Fibroblast of lung (primary cell): ENCODE data around the gene TMEM121B. TPM values are rescaled to one million over a fixed set of nuclear protein-coding genes. Genes with fewer than 3 reads are reported as not detected.

Source experiments
- DNase-seq, 2 donors: peaks; one replicate each; pipeline versions ENCODE4 v3.0.0 to v3.0.0-alpha.2; 2010; ENCODE audit warnings: low read depth in 2 of 2
- H2AFZ ChIP-seq: 2 replicates; pipeline ENCODE4 v1.5.1; 2012; ENCODE audit warnings: low read length, control low read depth, inconsistent platforms
- H3K27ac ChIP-seq: 2 replicates; pipeline ENCODE4 v1.5.1; 2011; ENCODE audit warnings: low read length, control low read depth; ENCODE audit not compliant: insufficient read depth
- H3K27me3 ChIP-seq: 2 replicates; pipeline ENCODE4 v1.5.1; 2011; ENCODE audit warnings: mild to moderate bottlenecking, low read length; ENCODE audit not compliant: control insufficient read depth, insufficient read depth
- H3K36me3 ChIP-seq: 2 replicates; pipeline ENCODE4 v1.5.1; 2011; ENCODE audit warnings: low read length; ENCODE audit not compliant: control insufficient read depth, insufficient read depth
- H3K4me1 ChIP-seq: 2 replicates; pipeline ENCODE4 v1.5.1; 2011; ENCODE audit warnings: low read length; ENCODE audit not compliant: control insufficient read depth, insufficient read depth; ENCODE audit errors: extremely low read depth
- H3K4me2 ChIP-seq: 2 replicates; pipeline ENCODE4 v1.5.1; 2011; ENCODE audit warnings: low read length, control low read depth; ENCODE audit not compliant: insufficient read depth; ENCODE audit errors: extremely low read depth
- H3K4me3 ChIP-seq, 4 experiments: fragments of 200-600 bp in 1 of 4; sonication (generic) in 1 of 4; replicated peaks in 1 of 4; 2 replicates each; pipeline ENCODE4 v1.5.1; 2011 to 2016; ENCODE audit warnings: low read length in 4 of 4, low read depth in 3 of 4, mild to moderate bottlenecking in 3 of 4, control low read depth in 2 of 4, inconsistent platforms in 1 of 4, mixed read lengths in 1 of 4; ENCODE audit not compliant: insufficient read depth in 1 of 4; ENCODE audit errors: control extremely low read depth in 1 of 4
- H3K79me2 ChIP-seq: 2 replicates; pipeline ENCODE4 v1.5.1; 2012; ENCODE audit warnings: mild to moderate bottlenecking, low read length, inconsistent platforms; ENCODE audit not compliant: control insufficient read depth, insufficient read depth
- H3K9ac ChIP-seq: 2 replicates; pipeline ENCODE4 v1.5.1; 2011; ENCODE audit warnings: mild to moderate bottlenecking, low read length, control low read depth; ENCODE audit not compliant: insufficient read depth
- H3K9me3 ChIP-seq: 2 replicates; pipeline ENCODE4 v1.5.1; 2012; ENCODE audit warnings: low read depth, low read length; ENCODE audit not compliant: control insufficient read depth, insufficient read depth
- H4K20me1 ChIP-seq: 2 replicates; pipeline ENCODE4 v1.5.1; 2011; ENCODE audit warnings: low read length; ENCODE audit not compliant: control insufficient read depth, insufficient read depth; ENCODE audit errors: extremely low read depth
- CTCF ChIP-seq, 2 donors: IDR thresholded peaks in 1 of 2; conservative IDR thresholded peaks in 1 of 2; 1 replicate in 1 of 2; 2 replicates in 1 of 2; pipeline ENCODE4 v1.5.1; 2011 to 2012; ENCODE audit warnings: low read length in 2 of 2, control low read depth in 1 of 2, inconsistent platforms in 1 of 2, low read depth in 1 of 2, mild to moderate bottlenecking in 1 of 2
- EZH2 ChIP-seq: IDR thresholded peaks from 2 replicates; pipeline ENCODE4 v1.5.1; 2012; ENCODE audit warnings: low read length, control low read depth, mild to moderate bottlenecking; ENCODE audit errors: missing control alignments
- polyA plus RNA-seq, 2 donors: library from polyadenylated mRNA; depleted of rRNA in 1 of 2; stranded (reverse) in 1 of 2; unstranded in 1 of 2; fragments of >200 nt; gene quantifications; 2 replicates each; pipeline ENCODE4 v1.2.1, GENCODE V29; 2011 to 2012; ENCODE audit warnings: missing spikeins in 1 of 2
- total RNA-seq: library from RNA; depleted of rRNA; stranded (reverse); fragments of >200 nt; gene quantifications from 2 replicates; pipeline ENCODE4 v1.2.1, GENCODE V29; 2014

TMEM121B gene
- total and polyA plus RNA-seq, 2 donors (not counting 1 experiment from before 2014, with no cell fraction given) = under 0.01 to 0.05 TPM

GRCh38 chr22:17090550-17090949 lies 30.6 kb downstream of the TMEM121B start:
- peaks cover 2% of the 10 kb centered on the region for H4K20me1 ChIP-seq
- no peak overlapping the region for H3K4me2 ChIP-seq
- no peak overlapping the region for H3K9ac ChIP-seq
- no peak overlapping the region for H3K27ac ChIP-seq
- H3K79me2 ChIP-seq = peaks cover 18% of the 10 kb centered on the region
- H3K36me3 ChIP-seq = no peaks in the 10 kb centered on the region
- no peak overlapping the region for H3K4me3 ChIP-seq
- TF ChIP-seq EZH2 (no peak), CTCF (conservative IDR thresholded peaks at IDR 0.05 in 1 of 2, IDR thresholded peaks at IDR 0.05 in 1 of 2; ENCODE audit: low read depth in 1 of 2, low read length in 2 of 2) (no peak)
- no peaks in the 10 kb centered on the region for H3K27me3 ChIP-seq
- no peak for DNase-seq
- H3K9me3 ChIP-seq = no peaks in the 10 kb centered on the region
- no peak overlapping the region for H2AFZ ChIP-seq
- peaks cover 3% of the 10 kb centered on the region for H3K4me1 ChIP-seq

GRCh38 chr22:17087498-17088131 lies 33.5 kb downstream of the TMEM121B start:
- Histone ChIP-seq H3K79me2 (peaks cover 18% of the 10 kb centered on the region), H3K4me3 (peak overlapping the region in 1 of 4 experiments; percentile 14), H3K4me2 (no peak overlapping the region), H3K4me1 (peaks cover 3% of the 10 kb centered on the region), H3K9ac (no peak overlapping the region), H2AFZ (no peak overlapping the region), H3K27me3 (no peaks in the 10 kb centered on the region), H3K36me3 (no peaks in the 10 kb centered on the region), H3K9me3 (no peaks in the 10 kb centered on the region), H3K27ac (no peak overlapping the region), H4K20me1 (no peaks in the 10 kb centered on the region)
- DNase-seq = peak; percentile 77 to 81
- no peak for TF ChIP-seq EZH2
- no peak for TF ChIP-seq CTCF (conservative IDR thresholded peaks at IDR 0.05 in 1 of 2, IDR thresholded peaks at IDR 0.05 in 1 of 2; ENCODE audit: low read depth in 1 of 2, low read length in 2 of 2)

- H3K4me2 ChIP-seq = no peak overlapping the region
- peaks cover 15% of the 10 kb centered on the region for H3K79me2 ChIP-seq
- H3K9me3 ChIP-seq = no peaks in the 10 kb centered on the region
- peaks cover 3% of the 10 kb centered on the region for H3K4me1 ChIP-seq
- no peak overlapping the region for H3K9ac ChIP-seq
- peak overlapping the region in 1 of 4 experiments; percentile 14 for H3K4me3 ChIP-seq
- H3K36me3 ChIP-seq = no peaks in the 10 kb centered on the region
- H4K20me1 ChIP-seq = no peaks in the 10 kb centered on the region
- no peak for DNase-seq
- no peak for TF ChIP-seq CTCF (conservative IDR thresholded peaks at IDR 0.05 in 1 of 2, IDR thresholded peaks at IDR 0.05 in 1 of 2; ENCODE audit: low read depth in 1 of 2, low read length in 2 of 2)
- no peaks in the 10 kb centered on the region for H3K27me3 ChIP-seq
- H3K27ac ChIP-seq = no peak overlapping the region
- no peak overlapping the region for H2AFZ ChIP-seq
Observed at GRCh38 chr22:17086788-17087497, 34.2 kb downstream of the TMEM121B start.
